Stimulated activated CD8-positive, alpha-beta memory T cell treated with anti-CD3 and anti-CD28 coated beads, Interleukin-7, amount 100 ng/mL, for 48 hours (primary cell): ENCODE data around the gene RHBDL3.
"Not testable (repeated sequence)": the region's sequence is repeated elsewhere in the genome, so short reads cannot be mapped to it uniquely, and the experiment has no call there.

Experiments
- DNase-seq, 2 donors: peaks; one replicate each; pipeline ENCODE4 v3.0.0-alpha.2; 2020; ENCODE audit warnings: low read depth in 1 of 2; ENCODE audit errors: extremely low read depth in 1 of 2

The RHBDL3 gene, protein sequence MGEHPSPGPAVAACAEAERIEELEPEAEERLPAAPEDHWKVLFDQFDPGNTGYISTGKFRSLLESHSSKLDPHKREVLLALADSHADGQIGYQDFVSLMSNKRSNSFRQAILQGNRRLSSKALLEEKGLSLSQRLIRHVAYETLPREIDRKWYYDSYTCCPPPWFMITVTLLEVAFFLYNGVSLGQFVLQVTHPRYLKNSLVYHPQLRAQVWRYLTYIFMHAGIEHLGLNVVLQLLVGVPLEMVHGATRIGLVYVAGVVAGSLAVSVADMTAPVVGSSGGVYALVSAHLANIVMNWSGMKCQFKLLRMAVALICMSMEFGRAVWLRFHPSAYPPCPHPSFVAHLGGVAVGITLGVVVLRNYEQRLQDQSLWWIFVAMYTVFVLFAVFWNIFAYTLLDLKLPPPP

GRCh38 chr17:32265192-32265923 is at the start of gene RHBDL3:
RHBDL3 (plus strand) TSS chr17:32265832; CDS start chr17:32266190, 358 bp downstream.
- DNase-seq: no peak

DNA sequence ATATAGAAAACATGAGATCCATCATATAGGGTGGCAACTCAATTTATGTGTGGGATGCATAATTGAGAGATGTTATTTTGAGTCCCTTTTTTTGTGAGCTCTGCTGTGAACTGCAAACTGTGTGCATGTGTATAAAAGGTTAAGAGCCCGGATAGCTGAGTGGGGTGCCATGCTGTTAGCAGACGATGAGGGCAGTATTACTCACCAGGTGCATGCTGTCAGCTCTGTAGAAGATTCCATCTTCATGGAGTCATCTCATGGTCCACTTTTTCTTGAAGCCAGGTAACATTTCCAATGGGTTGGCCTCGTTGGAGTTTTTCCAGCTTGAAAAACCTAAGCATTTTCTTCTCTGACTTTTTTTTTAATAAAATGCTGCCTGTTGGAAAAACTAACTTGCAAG is 43.0 kb upstream of the RHBDL3 start:
- no peak for DNase-seq

DNA sequence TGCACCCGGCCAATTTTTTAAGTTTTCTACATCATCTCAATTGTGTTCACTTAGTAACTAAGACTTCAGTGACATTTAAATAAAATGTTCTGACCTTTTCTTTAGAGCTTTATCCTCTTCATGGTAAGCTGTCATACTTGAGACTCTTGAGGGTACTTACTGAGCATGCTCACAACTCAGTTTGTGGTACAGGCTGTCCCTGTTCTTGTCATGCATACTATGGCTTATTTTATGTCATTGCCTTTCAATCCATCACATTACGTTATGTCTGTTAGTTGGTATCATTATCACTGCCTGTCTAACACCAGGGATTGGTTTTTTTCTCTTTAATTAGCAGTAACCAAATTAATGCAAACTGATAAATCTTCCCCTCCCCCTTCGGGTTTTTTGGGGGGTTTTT is 41.9 kb upstream of the RHBDL3 start:
- DNase-seq: no peak

DNA sequence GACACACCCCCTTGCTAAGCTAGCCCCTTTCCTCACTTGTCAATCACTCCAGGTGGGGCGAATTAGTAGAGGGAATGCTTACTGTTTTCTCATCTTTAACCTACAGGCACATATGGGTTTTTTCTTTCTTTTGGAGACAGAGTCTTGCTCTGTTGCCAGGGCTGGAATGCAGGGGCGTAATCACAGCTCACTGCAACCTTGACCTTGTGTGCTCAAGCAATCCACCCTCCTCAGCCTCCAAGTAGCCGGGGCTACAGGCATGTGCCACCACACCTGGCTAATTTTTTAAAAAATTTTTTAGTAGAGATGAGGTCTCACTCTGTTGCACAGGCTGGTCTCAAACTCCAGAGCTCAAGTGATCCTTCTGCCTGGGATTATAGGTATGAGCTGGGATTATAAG is 38.7 kb upstream of the RHBDL3 start:
- no peak for DNase-seq

DNA sequence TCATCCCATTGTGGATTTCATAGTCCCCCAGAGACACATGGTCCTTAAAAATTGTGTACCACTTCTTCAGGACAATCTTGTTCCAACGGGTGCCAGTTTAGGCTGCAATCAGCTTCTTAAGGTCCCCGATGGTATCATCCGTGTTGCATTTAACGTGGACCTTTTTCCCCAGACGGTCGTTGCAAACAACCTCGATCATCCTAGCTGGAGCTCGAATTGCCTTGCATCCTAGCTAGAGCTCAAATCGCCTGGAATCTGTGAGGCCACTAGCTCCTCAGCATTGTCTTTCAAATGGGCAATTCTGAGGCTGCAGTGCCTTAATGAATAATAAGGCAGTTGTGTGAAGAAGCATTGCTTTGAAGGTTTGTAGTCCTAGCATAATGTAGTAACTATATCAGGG is 37.7 kb upstream of the RHBDL3 start:
- no peak for DNase-seq

GRCh38 chr17:32235588-32235987 is 30.0 kb upstream of the RHBDL3 start:
- DNase-seq: no peak

GRCh38 chr17:32239456-32239855 is 26.2 kb upstream of the RHBDL3 start:
- DNase-seq: no peak

GRCh38 chr17:32240750-32241149 is 24.9 kb upstream of the RHBDL3 start:
- DNase-seq: no peak

GRCh38 chr17:32241640-32242039 is 24.0 kb upstream of the RHBDL3 start:
- DNase-seq: no peak

- no peak for DNase-seq
Measured at GRCh38 chr17:32249475-32249874, 16.2 kb upstream of the RHBDL3 start.

DNA sequence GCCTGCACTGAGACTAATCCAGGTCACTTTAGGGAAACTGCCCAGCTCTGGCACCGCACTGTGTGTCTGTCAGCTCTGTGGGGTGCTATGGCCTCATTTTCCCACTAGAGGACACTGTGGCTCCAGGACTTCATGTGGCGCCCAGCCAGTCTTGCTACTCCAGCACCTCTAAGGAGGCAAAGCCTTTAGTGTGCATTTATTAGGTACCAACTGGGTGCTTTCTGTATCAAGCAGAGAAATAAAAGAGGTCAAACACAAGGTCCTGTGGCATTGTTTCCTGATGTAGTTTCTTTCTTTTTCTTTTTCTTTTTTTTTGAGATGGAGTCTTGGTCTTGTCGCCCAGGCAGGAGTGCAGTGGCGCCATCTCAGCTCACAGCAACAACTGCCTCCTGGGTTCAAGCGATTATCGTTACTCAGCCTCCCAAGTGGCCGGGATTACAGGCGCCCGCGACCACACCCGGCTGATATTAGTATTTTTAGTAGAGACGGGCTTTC is 12.5 kb upstream of the RHBDL3 start:
- DNase-seq: peak in 1 of 2 donors; percentile 58

DNA sequence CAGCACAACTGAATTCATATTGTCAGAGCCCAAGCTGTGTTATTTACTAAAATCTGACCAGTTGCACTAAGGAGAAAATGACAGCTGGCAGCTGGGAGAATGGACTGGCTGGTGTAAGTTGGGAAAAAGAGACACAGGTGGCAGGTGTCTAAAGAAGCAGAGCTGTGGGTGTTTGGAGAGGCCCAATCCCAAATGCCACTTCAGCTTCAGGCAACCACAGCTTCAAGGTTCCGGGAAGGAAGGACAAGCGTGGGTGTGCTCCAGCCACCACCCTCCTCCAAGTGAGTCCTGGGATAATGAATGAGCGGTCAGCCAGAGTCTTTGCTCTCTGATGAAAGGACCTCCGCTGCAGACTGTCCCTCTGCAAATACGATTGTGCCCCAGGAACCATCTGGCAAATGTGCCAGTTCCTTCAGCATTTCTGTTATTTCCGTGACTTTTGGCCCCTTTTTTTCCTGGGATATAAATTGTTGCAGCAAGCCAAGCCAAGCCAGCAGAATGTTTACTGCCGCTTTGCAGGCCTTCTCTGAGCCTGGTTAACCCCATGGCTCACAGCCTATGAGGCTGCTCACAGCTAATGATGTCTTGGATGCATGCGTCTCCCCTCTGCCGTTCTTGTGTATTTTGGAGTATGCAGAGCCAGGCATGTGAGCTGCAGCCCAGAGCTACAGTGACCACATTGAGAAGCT is 9.5 kb upstream of the RHBDL3 start:
- DNase-seq: no peak

DNA sequence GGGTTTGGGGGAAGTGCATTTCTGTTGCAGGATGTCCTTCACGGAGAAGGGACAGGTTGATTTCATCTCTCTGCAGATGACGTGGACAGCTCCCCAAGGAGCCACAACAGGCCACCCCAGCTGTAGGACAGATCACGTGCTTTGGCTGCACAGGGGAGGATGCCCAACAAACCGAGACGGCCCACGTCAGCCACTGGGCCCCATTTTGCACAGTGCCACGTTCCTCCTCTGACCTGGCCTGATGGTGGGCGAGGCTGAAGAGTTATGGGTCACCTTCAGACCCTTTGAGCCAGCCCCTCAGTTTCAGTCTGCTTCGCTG is 9.0 kb upstream of the RHBDL3 start:
- no peak for DNase-seq

- DNase-seq: no peak
Measured at GRCh38 chr17:32258383-32259140, 7.1 kb upstream of the RHBDL3 start.

DNA sequence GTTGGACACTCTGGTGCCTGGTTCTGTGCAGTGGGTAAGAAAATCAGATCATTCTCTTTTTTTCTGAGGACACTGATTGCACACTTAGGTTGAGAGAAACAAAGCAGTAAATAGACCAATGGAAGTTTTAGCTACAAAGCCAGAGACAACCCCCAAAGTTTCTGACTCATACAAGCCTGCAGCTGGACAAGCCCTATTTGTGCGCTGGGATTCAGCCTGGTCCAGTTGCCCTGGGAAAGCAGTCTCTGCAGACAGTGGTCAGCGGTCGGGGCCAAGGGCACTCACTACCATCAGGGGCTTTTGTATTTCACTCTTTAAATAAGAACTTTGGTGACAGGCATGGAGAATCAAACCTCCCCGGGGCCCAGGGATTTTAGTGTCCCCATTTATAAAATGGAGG is 6.0 kb upstream of the RHBDL3 start:
- DNase-seq: no peak

GRCh38 chr17:32261417-32261736 is 4.3 kb upstream of the RHBDL3 start:
- no peak for DNase-seq

- no peak for DNase-seq
Measured at GRCh38 chr17:32261936-32262510, 3.6 kb upstream of the RHBDL3 start.

GRCh38 chr17:32263515-32263914 is 2.1 kb upstream of the RHBDL3 start:
- not testable (repeated sequence) for DNase-seq

- DNase-seq: no peak
Measured at GRCh38 chr17:32264140-32264799, 1.4 kb upstream of the RHBDL3 start.

GRCh38 chr17:32264823-32265191 is 825 bp upstream of the RHBDL3 start:
- no peak for DNase-seq
